Activated T-cell treated with anti-CD3 and anti-CD28 coated beads, Interleukin-2, amount 50 U/mL, for 48 hours (primary cell): ENCODE results near the gene ELAVL1.
"Not testable (repeated sequence)": the region's sequence is repeated elsewhere in the genome, so short reads cannot be mapped to it uniquely, and the experiment has no call there.

Experiments used
- DNase-seq, 2 experiments: peaks; one replicate each; pipeline ENCODE4 v3.0.0-alpha.2; 2020

The ELAVL1 gene

GRCh38 chr19:7920519-7921301 lies 84.7 kb downstream of the ELAVL1 start:
- peak; percentile 99 for DNase-seq

- peak; percentile 98 to 99 for DNase-seq
These were observed 85.6 kb downstream of the ELAVL1 start, which contains the start of gene SNAPC2 for GRCh38 chr19:7919610-7920518. TSS of gene SNAPC2 (plus strand) at chr19:7920338. CDS start at chr19:7920367, 29 bp downstream.

GRCh38 chr19:7918615-7919421 lies 86.6 kb downstream of the ELAVL1 start:
- no peak for DNase-seq

GRCh38 chr19:7918062-7918614 lies 87.3 kb downstream of the ELAVL1 start:
- DNase-seq, result not testable (repeated sequence)

- peak; percentile 66 to 78 for DNase-seq
These were observed 88.0 kb downstream of the ELAVL1 start for GRCh38 chr19:7917267-7918061.

GRCh38 chr19:7916955-7917266 lies 88.5 kb downstream of the ELAVL1 start:
- no peak for DNase-seq

- peak; percentile 65 to 72 for DNase-seq
These were observed 89.1 kb downstream of the ELAVL1 start for GRCh38 chr19:7916103-7916954.

- no peak for DNase-seq
These were observed 90.0 kb downstream of the ELAVL1 start for GRCh38 chr19:7915250-7916102.

- DNase-seq, result no peak
These were observed 90.8 kb downstream of the ELAVL1 start, which contains the start of gene TGFBR3L for GRCh38 chr19:7914598-7915045. TSS of gene TGFBR3L (plus strand) at chr19:7914830.

- DNase-seq, result no peak
These were observed 91.3 kb downstream of the ELAVL1 start for GRCh38 chr19:7914099-7914498.

- no peak for DNase-seq
These were observed 91.8 kb downstream of the ELAVL1 start for GRCh38 chr19:7913652-7914051.

- DNase-seq, result no peak
These were observed 92.5 kb downstream of the ELAVL1 start for GRCh38 chr19:7912697-7913564.

GRCh38 chr19:7912144-7912696 lies 93.2 kb downstream of the ELAVL1 start:
- no peak for DNase-seq

GRCh38 chr19:7911508-7912143 lies 93.8 kb downstream of the ELAVL1 start:
- DNase-seq, result no peak

- DNase-seq, result no peak
These were observed 94.9 kb downstream of the ELAVL1 start for GRCh38 chr19:7910321-7911161.

GRCh38 chr19:7909471-7910067 lies 95.9 kb downstream of the ELAVL1 start:
- DNase-seq, result no peak
